ENCODE measurements around the gene EIF4E3.

The EIF4E3 gene

DNA sequence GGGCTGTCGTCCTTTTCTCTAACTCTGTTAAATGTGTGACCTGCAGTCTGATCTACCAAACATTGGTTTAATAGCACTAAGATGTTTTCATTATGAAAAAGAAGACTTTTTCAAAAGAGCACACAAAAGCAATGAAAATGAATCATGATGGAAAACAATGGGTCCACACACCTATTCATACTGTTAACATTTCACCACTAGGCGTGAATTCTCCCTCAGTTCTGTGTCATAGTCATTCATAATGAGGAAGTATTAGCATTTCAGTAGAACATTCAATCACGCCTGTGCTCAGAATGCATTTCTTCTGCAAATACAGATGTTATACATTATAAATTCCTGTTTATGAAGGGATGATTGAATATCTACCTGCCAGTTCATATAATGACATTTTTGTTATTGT is 35.9 kb downstream of the EIF4E3 start:
- no peak for DNase-seq (ENCODE audit: low read depth)

DNA sequence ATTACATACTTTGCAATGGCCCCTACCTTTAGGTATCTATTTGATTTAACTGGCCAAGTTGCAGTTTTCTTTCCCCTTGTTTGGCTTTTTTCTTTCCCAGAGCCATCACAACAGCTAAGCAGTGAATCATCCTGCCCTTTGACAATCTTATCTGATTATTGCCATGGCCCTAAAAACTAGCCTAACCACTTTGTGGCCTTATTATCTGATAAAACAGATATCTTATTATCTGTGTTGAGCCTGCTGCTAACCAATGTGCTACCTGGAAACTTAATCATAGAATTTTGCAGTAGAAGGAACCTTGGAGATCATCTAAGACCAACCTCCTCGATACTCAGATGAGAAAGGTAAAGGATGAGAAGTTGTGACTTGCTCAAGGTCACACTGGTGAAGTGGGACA is 37.1 kb downstream of the EIF4E3 start:
- DNase-seq (ENCODE audit: low read depth), result no peak

DNA sequence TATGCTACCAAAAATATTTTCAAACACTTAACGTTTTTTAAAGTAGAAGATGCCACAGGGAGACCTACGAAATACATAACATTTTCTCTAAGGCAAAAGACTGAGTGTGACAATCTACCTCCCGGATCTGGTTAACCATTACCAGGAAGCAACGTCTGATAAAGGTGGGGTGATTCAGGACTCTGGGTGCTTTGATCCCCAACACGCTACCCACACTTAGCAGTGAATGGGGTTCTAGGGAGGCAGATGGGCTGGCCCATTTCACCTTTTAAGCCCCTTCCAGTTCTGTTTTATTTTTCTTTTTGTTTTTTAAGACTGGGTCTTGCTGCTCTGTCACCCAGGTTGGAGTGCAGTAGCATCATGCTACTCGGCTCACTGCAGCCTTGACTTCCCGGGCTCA is 39.5 kb downstream of the EIF4E3 start:
- DNase-seq (ENCODE audit: low read depth), result no peak

DNA sequence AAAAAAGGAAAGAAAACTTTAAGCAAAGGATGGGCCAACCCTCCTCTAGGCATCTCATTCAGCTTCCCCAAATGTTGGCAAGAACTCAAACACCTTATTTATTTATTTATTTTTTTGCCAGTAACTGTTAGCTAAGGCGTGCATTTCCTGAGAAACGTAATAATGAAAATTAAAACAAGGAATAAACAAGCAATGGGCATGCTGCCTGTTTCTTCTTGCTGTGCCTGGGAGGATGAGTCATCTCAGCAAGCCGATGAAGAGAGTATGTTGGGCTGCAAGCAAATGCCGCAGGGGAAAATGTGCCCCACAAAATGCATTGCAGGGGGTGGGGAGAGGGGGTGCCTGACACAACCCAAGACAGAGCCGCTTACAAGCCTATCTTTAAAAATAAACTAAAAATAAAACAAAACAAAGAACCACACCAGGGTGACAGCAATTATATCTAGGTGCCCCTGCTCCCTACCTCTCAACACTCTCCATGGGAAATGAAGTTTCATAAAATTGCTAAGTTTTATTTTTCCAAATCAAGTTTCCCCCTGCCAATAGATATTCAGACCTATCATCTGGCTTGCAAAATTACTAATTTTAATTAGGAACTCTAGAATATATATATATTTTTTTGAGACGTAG is 40.3 kb downstream of the EIF4E3 start:
- DNase-seq (ENCODE audit: low read depth), result no peak

DNA sequence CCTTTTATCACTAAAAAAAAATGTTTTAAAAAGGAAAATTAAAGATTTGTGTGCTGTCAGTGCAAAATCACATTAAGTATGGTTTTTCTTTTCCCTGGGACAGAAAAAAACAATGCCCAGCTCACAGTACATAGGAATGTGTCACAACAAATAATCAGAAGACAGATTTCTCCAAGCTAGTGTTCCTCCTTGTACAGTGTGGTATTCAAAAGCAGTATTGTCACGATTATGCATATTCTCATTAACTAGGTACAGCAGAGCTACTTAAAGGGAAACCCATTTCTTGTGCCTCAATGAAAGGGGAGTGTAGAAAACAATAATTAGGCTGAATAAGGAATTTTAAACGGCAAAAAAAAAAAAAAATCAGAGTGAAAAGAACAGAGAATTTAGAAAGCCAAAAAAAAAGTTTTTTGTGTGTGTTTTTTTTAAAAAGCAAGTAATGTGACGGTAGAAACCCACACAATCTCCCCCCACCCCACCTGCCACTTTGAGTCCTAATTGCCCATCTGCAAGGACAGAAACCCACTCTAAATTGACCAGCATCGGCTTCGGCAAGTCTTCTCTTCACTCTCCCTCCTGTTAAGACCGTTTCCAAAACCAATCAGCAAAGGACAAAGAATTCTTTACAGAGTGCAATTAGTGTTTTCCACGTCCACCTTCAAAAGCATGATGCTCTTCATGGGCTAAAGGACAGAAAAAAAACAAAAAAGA is 41.0 kb downstream of the EIF4E3 start:
- no peak for DNase-seq (ENCODE audit: low read depth)

DNA sequence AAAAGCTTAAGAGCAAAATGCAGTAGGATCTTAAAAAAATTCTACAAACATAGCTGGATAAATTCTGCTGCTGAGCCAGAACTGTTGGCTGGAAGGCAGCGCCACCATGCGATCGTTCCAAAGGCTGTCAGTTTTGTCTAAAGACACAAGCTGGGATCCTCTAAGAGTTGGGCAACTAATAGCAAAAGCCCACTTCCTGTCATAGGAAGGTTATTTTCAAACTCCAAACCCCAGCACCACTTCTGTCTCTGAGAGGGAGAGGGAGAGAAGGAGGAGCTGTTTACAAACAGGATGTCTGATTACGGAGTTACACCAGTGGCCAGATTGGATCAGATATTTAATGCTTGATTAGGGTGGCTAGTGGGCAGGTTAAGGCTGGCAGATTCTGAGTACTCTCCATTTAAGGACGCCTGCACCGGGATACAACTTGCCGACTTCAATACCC is 44.0 kb downstream of the EIF4E3 start:
- DNase-seq (ENCODE audit: low read depth), result no peak

DNA sequence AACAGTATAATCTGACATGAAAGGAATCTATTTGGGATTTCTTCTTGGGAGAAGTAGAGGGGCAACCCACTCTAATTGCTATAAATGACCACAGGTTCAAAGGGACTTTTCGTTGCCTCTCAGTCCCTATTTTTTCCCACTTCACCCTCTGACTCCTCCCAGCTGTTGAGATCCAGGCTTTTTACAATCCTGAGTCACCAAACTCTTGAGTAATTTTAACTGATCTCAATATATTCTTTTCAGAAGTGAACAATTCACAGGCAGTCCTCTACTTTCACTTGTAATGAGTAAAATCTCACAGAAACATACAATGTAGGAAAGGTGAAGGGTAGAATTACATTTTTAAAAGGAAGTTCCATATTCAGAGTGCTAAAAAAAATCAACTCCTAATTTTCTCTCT is 44.6 kb downstream of the EIF4E3 start:
- no peak for DNase-seq (ENCODE audit: low read depth)

DNA sequence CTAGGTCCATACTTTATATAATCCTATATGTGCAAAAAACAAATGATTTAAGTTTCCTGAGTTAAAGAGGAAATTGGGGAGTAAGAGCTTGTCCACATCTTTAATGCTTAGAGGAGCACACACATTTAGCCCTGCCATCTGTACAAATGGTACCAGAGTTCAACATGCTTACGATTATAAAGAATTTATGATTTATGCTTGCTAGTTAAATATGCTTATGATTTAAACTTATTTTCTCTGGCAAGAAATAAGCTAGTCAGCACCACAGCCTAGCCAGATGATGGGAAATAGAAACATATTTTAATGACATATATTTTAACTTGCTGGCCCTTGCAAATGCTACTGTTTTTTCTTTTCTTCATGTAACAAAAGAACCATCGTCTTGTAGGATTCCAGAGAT is 48.3 kb downstream of the EIF4E3 start:
- DNase-seq (ENCODE audit: low read depth), result no peak

DNA sequence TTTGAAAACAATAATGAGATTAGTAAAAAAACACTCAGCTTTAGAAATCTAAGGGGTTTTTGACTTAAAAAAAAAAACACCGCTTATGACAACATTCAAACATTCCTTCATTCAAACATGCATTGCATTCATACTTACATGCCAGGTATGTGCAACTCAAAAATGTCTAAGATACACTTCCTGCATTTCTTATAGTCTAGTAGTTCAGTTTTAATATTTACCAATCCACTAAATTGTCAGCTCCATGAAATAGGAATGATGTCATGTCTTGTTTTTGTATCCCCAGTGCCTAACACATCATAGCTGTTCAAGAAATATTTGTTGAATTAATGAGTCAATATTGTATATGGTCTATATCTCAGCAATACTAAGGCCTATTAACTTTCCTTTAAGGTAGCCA is 51.7 kb downstream of the EIF4E3 start:
- DNase-seq (ENCODE audit: low read depth), result no peak

DNA sequence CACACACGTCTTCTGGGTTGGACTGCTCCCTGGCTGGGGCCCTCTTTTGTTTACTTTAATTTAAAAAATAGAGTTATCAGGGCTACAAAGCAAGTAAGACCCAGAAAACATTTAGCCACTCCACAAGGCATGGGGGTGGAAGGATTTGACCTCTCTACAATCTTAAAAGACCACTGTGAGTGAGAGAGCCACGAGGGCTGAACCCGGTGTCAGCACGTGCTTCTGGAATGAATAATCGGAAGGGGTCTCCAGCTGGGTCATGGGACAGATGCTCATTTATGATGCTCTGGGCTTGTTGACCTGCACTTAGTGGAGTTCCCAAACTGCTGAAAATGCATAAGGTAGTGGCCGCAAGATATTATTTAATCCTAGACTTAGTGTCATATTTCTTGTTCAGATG is 52.4 kb downstream of the EIF4E3 start:
- DNase-seq (ENCODE audit: low read depth), result no peak

DNA sequence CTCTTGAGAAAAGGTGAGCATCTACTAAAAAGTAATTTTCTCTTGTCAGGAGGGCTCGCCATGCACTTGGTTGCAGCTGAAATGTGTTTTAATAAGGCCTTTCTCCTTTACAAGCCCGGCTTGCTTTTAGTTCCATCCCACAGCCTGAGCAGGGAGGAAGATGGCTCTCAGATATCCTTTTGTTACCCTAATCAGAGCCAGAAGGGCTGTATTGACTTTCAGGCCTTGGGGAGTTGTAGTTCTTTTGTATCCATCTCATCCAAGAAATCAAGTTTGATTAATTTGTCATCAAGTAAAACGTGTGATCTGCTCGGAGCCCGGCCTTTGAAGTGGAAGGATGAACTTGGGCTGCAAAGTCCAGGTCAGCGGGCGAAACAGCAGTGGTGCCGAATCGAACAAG is 52.9 kb downstream of the EIF4E3 start:
- no peak for DNase-seq (ENCODE audit: low read depth)

DNA sequence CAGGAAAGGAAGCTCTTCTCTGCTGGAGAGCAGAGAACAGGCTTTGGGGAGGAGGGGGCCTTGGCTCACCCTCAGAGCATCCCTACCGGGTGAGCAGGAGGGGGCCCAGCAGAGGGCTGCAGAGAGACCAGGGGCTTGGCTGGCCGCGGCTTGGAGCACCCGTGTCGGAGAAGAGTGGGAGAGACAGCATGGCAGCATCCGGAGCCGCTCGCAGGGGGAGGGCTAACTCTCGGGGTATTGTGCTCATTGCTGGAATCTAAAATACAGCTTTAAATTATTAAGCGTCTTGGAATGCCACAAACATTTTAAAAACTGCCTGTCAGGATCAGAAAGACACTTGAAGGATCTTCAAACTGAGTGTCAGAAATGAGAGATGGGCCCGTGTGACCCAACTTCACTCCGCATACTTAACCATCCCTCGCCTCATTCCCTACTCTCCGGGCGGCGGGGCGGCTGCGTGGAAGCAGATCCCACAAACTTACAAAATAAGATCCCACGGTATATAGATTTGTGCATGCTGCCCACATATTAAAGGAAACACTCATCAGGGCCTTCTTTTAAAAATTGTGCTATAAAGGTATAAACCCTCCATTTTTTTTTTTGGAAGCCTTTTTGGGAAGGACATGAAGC is 53.9 kb downstream of the EIF4E3 start:
- no peak for DNase-seq (ENCODE audit: low read depth)

DNA sequence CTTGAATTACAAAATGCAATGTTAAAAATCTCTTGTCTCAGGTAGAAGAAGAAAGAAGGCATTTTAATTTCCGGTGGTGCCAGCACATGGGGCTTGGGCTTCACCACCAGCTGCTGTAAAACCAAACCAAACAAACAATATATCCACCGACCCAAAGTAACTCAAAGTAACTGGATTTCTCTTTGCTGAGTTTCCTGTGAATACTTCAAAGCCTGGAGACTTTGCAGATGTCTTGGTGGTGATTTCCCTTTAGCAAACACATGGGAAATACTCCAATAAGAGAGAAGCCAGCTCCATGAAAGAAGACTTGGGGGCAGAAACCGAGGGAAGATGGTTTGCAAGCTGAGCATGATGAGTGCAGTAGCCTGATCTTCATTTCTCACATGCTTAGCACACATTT is 62.6 kb downstream of the EIF4E3 start:
- DNase-seq (ENCODE audit: low read depth), result no peak

DNA sequence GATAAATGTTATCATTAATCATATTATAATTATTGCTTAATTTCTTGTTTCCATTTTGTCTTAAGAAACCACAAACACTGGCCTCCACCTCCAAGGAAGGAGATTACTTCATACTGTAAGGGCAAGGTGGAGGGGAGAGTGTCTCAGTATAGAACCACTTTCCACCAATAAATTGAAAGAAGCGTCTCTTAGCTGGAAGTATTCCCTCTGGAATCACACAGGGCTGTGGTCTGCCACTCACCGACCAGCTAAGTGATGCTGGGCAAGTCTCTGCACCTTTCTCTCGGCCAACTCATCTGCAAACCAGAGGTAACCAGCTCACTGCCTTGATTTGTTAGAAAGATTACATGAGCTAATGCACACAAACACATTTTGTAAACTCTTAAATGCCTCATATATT is 63.1 kb downstream of the EIF4E3 start:
- no peak for DNase-seq (ENCODE audit: low read depth)

DNA sequence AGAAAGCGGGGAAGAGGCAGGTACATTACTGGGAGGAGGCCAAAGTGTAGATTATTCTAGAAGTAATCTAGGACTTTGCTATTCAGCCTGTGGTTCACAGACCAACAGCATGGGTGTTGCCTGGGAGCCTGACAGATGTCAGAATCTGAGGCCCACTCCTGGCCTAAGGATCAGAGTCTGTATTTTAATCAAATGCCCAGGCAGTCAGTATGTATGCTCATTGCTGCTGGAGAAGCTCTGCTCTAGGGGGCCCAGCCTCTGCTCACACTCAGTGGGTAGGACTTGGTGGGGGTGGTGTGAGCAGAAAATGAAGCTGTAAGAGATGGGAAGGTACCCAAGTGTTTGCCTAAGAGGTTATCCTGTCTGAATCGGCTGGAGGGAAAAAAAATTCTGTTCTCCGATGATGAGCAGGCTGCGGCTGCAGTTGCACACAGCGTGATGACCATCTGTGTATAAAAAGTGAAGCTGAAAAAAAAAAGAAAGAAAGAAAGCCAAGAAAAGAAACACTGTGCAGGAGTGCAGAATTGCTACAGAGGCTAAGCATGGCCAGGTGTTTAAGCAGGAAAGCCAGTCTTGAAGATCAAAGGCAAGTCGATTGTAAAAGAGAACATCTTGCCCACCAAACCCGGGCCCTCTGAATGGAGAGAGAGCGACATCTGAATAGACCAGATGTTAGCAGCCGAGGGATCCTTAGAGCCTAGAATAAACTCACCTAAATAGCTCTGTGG is 65.2 kb downstream of the EIF4E3 start:
- no peak for DNase-seq (ENCODE audit: low read depth)

DNA sequence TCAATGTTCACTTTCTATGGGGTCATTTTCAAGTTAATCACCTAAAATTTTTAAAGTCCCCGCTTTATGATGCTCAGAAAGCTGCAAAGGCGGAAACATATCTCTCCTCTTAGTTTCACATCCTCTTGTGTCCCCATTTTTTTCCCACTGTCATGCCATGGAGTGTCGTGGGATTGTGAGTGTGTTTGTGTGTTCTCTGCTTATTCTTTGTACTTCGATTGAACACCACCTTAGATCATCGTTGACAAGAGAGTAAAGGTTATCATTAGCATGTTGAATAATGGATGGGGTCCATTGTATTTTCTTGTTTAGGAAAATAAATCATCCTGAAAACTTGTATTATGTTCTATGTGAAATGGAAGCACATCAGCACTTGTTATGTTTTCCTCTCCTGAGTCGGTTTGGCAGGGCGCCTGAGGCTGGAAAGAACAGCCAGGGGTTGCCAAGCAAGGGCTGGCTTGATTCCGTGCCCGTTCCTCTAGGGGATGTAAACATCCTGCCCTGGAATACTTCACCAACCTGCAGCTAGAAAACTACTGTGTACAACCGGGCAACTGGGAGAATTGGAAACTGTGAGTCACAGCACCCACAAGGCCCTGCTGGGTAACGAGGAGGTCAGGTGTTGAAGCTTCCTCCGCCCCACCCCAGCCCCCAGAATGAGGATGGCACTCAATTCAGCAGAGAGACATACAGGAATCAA is 67.2 kb downstream of the EIF4E3 start:
- DNase-seq (ENCODE audit: low read depth), result no peak

DNA sequence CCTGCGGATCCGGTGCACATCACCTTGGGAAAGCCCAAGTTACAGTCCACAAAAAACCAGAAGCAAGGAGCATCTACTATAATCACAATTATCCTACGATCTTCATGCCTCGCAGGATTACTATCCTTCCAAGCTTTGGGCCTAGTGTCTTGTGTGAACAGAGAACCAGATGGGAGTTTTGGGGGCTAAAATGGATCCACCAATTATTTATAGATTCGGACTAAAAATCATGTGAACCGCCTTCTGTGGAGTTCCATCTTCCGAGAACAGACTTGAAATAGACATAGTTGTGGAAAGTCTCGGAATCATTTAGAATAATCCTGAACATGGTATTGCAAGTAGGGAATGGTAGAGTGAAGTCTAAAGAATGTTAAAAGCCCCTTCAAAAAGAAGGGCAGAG is 70.1 kb downstream of the EIF4E3 start:
- DNase-seq (ENCODE audit: low read depth), result no peak

DNA sequence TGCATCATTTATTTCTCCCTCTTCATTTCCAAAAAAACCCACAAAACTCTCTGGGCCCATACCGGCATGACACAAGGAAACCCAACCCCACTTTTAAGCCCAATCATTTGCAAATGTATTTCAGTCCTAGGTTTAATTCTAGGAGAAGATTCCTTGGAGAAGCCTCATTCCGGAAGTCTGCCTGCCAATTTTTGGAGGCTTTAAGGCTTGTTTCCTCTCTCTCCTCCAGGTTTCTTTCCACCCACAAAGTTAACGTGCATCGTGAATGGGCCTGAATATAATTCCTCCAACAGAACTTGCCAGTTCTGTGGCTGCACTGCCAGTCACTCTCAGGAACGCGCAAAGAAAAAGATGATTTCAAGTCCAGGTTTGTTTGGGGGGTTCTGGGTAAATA is 71.8 kb downstream of the EIF4E3 start:
- DNase-seq (ENCODE audit: low read depth), result no peak

DNA sequence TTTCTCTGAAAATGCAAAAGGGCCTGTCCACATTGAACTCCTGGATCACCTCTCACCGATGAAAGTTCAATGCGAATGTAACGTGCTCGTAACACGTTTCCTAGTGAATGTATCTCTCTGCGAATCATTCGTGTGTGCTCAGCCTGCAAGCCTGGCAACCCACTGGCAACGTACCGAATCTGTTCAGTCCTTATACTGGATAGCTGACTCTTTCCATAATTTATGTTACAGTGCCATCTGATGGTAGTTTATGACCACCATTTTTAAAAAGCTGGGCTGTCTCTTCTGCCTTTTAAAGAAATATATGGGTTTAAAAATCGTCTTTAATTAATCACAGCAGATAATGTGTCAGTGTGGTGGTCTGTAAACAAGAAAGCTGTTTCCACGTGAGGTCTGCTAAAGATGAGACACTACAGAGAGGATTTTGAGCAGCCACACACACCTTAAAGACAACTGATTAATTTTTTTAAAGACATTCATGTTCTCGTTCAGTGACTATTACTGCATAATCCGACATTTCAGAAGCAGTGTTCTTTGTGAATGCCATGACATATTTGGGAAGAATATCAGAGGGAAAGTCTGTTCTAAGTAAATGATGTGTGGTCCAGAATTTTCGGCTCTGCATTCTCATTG is 72.3 kb downstream of the EIF4E3 start:
- no peak for DNase-seq (ENCODE audit: low read depth)

DNA sequence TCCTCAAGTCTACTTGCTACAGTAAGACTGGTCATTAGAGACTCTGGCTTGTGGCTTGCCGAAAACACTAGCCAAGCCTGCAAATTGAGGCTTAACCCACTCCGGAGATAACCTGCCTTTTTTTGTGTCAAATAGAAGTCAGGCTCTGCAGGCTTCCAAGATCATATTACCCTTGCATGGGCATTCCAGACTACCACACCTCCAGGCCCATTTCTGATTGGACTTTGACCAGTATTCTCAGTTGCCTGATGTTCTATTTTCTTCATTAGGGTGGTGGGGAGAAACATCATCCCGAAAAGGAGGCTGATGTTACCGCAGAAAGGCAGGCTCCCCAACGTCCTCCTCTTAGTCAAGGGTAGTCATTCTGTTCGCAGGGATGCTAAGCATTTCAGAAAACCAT is 73.6 kb downstream of the EIF4E3 start:
- DNase-seq (ENCODE audit: low read depth), result no peak

DNA sequence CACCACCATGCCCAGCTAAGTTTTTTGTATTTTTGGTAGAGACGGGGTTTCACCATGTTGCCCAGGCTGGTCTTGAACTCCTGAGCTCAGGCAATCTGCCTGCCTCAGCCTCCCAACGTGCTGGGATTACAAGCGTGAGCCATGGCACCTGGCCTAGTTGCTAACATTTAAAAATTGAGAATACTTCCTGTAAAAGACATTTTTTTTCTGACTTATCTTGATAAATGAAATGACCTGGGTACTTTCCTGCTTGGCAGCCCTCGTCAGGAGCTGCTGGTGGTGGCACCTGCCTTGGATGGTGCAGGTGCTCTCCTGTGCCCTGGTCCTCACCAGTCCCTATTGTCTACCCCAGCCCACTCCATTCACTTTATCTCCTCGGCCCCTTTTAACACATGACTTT is 74.8 kb downstream of the EIF4E3 start:
- no peak for DNase-seq (ENCODE audit: low read depth)

DNA sequence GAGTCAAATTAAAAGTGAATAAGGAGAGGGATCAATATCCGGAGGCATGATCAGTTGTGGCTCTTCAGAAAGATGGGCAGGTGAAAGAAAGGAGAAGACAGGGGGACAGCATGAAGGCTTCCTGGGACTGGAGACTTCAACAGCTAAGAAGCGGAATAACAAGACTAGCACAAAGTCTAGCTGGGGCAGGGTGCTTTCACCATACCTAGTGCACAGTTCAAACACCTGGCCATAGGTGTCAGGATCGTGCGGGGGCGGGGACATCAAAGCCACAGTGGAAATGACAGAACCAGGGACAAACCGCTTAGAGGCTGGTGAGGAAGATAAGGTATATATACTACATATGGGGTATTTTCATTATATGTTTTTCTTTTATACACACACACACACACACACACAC is 75.4 kb downstream of the EIF4E3 start:
- DNase-seq (ENCODE audit: low read depth), result no peak

Data from activated T-helper 1 cell treated with Interleukin-2 at 50 U/mL for 16 hours (primary cell).